ENCODE data around the gene ETV6. TPM values are rescaled to one million over a fixed set of nuclear protein-coding genes. Genes with fewer than 3 reads are reported as not detected.
"Not testable (repeated sequence)": the region's sequence is repeated elsewhere in the genome, so short reads cannot be mapped to it uniquely, and the experiment has no call there.

Gene ETV6
- total RNA-seq, 1 donor from 2014 or later: 18.4 TPM

DNA sequence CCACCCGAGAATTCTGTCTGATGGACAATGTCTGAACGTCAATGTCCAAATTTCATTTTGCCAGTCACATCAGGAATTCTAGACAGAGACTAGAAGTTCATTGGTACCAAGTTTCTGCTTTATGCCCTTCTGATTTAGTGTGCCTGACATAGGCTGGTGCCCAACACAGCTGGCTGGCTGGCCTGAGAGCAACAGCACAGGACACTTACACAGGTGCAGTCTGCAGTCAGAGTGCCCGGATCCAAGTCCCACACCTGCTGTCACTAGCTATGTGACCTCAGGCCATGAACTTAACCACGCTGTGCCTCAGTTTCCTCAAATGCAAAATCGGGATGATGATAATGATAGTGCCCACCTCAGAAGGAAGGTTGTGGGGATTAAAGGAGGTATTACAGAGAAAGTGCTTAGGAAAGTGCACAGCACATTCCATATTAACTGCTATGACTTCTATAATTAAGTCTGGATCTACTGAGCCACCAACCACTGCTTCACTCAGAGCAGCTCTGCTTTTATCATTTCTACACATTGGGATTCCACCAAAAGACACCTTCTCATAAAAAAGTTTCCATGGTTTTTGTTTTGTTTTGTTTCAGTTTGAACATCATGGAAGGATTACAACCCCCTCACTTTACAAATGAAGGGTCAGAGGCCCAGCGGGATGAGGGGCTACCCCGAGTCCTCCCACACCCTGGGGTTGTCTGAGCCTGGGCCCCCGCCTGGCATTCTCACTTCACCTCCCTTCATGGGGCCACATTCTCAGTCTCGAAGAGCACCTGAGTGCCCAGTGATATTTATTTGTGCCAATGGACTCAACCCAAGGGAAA lies 252.4 kb downstream of the ETV6 start:
- no peak for DNase-seq (ENCODE audit: low spot score)
- intact Hi-C loops (cut with DNase I): no loop called here

DNA sequence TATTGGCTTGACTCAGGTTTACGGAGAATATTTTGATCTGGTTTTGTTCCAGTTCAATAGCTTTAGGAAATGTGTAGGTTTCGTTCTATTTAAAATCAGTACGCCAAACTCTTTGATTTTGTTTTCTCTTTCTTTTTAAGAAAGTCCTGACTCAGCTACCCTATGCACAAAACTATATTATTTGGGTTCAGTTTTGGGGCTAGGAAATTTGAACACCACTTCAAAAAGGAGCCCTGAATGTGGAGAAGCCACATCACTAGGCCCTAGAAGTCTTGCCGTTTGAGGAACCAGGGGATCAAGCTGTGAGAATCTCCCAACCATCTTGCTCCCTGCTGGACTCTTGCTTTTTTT lies 253.0 kb downstream of the ETV6 start:
- DNase-seq (ENCODE audit: low spot score): no peak
- intact Hi-C loops (cut with DNase I): no loop called here

- intact Hi-C loops (cut with DNase I): no loop called here
- DNase-seq (ENCODE audit: low spot score): no peak
These were observed 254.7 kb downstream of the ETV6 start for GRCh38 chr12:11904124-11904523.

GRCh38 chr12:11905534-11905933 lies 256.1 kb downstream of the ETV6 start:
- no peak for DNase-seq (ENCODE audit: low spot score)
- intact Hi-C loops (cut with DNase I): no loop called here

GRCh38 chr12:11906286-11906935 lies 256.9 kb downstream of the ETV6 start:
- intact Hi-C loops (cut with DNase I): no loop called here

DNA sequence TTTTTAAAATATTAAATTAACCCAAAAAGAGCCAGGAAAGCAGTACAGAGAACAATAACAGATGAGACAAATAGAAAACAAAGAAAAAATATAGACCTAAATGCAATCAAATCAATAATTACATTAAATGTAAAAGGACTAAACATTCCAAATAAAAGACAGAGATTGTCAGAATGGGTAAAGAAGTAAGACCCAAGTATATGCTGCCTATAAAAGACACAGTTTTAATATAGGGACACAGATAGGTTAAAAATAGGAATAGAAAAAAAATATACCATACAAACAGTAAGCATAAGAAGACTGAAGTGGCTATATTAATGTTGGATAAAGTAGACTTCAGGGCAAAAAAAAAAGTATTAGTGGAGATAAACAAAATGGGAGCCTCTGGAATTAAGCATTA lies 258.2 kb downstream of the ETV6 start:
- DNase-seq (ENCODE audit: low spot score): no peak
- intact Hi-C loops (cut with DNase I): no loop called here

More at GRCh38 chr12:11906286-11906935, 256.9 kb downstream of the ETV6 start:
- no peak for DNase-seq (ENCODE audit: low spot score)

DNA sequence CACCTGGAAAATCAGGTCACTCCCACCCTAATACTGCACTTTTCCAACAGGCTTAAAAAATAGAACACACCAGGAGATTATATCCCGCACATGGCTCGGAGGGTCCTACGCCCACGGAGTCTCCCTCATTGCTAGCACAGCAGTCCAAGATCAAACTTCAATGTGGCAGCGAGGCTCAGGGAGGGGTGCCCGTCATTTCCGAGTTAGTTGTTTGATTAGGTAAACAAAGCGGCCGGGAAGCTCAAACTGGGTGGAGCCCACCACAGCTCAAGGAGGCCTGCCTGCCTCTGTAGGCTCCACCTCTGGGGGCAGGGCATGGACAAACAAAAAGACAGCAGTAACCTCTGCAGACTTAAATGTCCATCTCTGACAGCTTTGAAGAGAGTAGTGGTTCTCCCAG lies 259.9 kb downstream of the ETV6 start:
- DNase-seq (ENCODE audit: low spot score); intact Hi-C loops (cut with DNase I): not testable (repeated sequence)

DNA sequence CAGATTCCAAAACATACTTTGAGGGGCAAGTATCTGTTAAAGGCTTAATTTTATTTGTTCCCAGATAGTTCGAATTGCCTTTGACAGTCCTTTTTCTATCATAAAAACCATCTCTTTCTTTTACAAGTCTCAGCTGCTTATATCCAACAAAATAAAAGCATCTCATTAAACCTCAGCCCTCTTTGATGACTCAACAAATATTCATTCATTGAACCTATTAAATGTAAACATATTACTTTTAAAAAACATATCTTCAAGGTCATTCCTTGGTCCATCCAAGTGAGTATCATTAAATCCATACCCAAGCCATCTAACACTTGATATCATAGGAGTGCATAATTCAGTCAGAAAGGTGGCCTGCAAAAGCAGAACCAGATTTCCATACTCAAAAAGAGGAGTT lies 266.6 kb downstream of the ETV6 start:
- intact Hi-C loops (cut with DNase I): no loop called here
- DNase-seq (ENCODE audit: low spot score): no peak

GRCh38 chr12:11916771-11917170 lies 267.3 kb downstream of the ETV6 start:
- no peak for DNase-seq (ENCODE audit: low spot score)
- intact Hi-C loops (cut with DNase I): no loop called here

GRCh38 chr12:11917501-11917900 lies 268.0 kb downstream of the ETV6 start:
- DNase-seq (ENCODE audit: low spot score): no peak
- intact Hi-C loops (cut with DNase I): no loop called here

DNA sequence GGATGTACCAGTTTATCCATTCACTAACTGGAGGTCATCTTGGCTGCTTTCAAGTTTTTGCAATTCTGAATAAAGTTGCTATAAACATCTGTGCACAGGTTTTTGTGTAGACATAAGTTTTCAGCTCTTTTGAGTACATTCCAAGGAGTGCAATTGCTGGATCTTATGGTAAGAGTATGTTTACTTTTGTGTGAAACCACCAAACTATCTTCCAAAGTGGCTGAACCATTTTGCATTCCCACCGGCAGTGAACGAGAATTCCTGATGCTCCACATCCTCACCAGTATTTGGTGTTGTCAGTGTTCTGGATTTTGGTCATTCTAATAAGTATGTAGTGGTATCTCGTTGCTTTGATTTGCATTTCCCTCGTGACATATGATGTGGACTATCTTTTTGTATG lies 270.8 kb downstream of the ETV6 start:
- intact Hi-C loops (cut with DNase I): no loop called here

DNA sequence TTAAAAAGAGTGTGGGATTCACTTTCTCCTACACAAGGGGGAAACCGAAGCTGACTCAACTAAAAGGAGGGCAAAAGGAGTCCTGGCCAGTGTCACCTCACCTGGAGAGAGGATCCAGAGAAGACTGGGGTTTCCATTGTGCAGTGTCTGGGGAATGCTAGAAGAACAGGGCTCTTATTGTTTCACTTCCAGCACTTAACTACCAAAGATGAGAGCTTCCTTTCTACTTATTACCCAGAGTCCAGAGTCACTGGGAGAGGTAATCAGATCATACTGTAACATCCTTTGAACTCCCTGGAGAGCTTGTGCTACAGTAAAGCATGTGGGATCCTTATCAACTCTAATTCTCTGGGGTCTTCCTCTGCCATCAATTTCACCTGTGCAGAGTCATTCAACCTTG lies 272.9 kb downstream of the ETV6 start:
- intact Hi-C loops (cut with DNase I): no loop called here

More for the DNA sequence above, 270.8 kb downstream of the ETV6 start:
- DNase-seq (ENCODE audit: low spot score): no peak

GRCh38 chr12:11923067-11923466 lies 273.6 kb downstream of the ETV6 start:
- DNase-seq (ENCODE audit: low spot score): no peak
- intact Hi-C loops (cut with DNase I): no loop called here

More for the DNA sequence above, 272.9 kb downstream of the ETV6 start:
- no peak for DNase-seq (ENCODE audit: low spot score)

DNA sequence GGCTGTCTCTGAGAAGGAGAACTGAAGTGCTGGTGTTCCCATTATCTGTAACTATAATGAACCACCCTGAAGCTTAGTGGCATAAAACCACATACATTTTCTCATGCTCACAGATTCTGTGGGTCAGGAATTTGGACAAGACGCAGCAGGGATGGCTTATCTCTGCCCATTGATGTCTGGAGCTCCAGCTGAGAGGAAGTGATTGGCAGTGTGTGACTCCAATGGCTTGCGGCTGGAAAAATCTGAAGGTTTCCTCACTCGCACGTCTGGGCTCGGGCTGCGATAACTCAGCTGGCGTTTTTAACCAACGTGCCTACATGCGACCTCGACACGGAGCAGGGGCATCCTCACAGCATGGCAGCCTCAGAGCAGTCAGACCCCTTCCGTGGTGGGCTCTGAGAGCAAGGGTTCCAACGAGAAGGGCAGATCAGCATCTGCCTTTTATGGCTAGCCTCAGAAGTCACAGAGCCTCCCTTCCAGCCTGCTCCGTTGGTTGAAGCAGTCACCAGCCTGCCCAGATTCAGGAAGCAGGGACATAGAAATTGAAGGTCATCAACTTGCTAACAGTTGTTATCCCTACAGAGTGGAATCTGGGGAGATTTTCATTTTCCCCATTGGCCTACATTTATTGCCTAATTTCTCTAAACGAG lies 277.9 kb downstream of the ETV6 start:
- intact Hi-C loops (cut with DNase I): no loop called here
- DNase-seq (ENCODE audit: low spot score): no peak

- intact Hi-C loops (cut with DNase I): no loop called here
- no peak for DNase-seq (ENCODE audit: low spot score)
These were observed 280.2 kb downstream of the ETV6 start for GRCh38 chr12:11929714-11930113.

- no peak for DNase-seq (ENCODE audit: low spot score)
- intact Hi-C loops (cut with DNase I): no loop called here
These were observed 289.7 kb downstream of the ETV6 start for GRCh38 chr12:11939223-11939622.

DNA sequence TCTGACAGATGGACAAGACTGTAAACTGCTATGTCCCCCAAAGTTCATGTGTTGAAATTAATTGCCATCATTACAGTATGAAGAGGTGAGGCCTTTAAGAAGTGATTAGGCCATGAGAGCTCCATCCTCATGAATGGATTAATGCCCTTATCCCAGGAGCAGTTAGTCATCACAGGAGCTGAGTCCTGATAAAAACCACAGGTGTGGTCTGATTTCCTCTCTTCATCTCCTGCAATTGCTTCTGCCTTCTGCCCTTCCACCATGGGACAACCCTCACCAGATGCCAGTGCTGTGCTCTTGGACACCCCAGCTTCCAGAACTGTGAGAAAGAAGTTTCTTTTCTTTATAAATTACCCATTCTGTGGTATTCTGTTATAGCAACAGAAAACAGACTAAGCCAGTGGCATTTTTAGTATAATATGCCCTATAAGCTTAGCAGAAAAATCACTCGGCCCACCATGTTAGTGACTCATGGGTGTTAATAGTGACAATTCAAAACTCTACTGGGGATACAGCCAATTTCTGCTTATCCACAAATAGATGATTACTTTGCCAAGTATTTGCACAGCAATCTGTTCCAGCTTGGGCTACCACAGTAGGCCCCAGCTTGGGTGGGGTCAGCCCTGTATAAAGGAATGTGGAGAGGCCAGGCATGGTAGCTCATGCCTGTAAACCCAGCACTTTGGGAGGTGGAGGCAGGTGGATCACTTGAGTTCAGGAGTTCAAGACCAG lies 292.3 kb downstream of the ETV6 start:
- intact Hi-C loops (cut with DNase I): no loop called here
- no peak for DNase-seq (ENCODE audit: low spot score)

- intact Hi-C loops (cut with DNase I): no loop called here
These were observed 294.6 kb downstream of the ETV6 start for GRCh38 chr12:11943919-11944700.

More at GRCh38 chr12:11943919-11944700, 294.6 kb downstream of the ETV6 start:
- DNase-seq (ENCODE audit: low spot score): no peak
